Activated CD4-positive, alpha-beta T cell treated with anti-CD3 and anti-CD28 coated beads, Interleukin-2, amount 50 U/mL, for 24 hours (primary cell): ENCODE measurements around the gene TMEM92.
A peak's percentile ranks its signal among the peaks of the same experiment; 100 is the strongest.
"Not testable (repeated sequence)": the region's sequence is repeated elsewhere in the genome, so short reads cannot be mapped to it uniquely, and the experiment has no call there.

ENCODE experiments used
- DNase-seq, 2 donors: peaks; one replicate each; pipeline ENCODE4 v3.0.0-alpha.2; 2020; ENCODE audit warnings: low read depth in 1 of 2, low spot score in 1 of 2

The TMEM92 gene

GRCh38 chr17:50273654-50274040 lies 619 bp upstream of the TMEM92 start:
- no peak for DNase-seq

DNA sequence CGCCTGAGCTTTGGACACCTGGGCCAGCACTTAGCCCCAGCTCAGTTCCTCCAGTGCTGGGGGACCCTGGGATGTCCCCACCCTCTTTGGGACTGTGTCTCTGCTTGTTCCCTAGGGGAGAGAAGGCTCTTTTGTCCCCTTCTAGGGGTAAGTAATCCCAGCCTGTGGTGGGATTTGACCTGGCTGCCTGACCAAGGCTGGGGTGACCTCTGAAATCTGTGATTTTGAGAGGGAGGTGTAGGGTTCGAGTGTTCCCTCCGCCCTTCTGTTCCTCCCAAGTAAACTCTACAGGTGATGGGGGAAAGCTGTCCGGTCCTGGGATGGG lies 593 bp downstream of the TMEM92 start:
- no peak for DNase-seq

DNA sequence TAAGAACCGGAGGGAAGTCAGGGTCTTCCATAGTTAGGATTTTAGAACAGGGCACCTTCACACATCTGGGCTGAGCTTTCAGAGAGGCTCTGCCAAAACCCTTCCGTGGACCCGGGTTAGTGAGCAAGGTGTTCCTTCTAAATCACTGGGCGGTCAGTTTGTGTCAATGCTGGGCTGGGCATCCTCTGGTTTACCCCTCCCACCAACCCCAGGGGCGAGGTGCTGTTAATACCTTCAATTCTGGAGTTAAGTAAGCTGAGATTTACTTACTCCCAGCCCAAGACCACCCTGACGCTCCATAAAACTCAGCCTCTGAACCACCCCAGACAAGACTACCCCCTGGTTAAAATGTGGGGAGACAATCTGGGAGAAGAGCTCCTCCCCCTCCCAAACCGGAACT lies 1.0 kb downstream of the TMEM92 start:
- DNase-seq = no peak

DNA sequence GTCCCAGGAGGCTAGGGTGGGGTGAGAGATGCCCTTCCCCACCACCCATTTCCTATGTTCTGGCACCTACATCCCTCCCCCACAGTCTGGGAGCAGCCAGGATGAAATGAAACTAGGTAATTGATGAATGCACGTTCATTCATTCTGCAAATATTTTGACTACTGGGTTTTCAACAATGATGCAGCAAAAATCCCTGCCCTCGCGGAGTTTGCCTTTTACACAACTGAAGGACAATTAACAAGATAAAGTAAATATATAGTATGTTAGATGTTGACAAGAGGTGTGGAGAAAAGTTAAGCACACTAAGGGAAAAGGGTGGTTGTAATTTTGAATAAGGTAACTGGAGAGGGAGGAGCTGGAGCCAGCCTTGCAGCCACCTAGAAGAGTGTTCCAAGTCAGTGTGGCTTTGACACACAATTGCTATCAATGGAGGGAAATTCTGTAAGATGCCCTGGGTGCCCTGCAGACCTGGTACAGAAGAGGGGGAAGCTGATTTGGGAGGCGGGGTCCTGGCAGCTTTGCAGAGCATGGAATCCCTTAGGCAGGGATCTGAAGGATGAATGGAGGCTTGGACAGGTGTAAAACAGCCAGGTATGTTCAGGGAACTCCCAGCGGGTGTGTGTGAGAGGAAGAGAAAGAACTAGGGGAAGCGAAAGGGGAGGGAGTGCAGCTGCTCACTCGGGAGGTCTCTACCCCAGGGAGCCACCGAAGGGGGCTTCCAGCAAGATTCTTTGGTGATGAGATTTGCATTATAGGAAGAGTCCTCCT lies 2.5 kb downstream of the TMEM92 start:
- DNase-seq = no peak

DNA sequence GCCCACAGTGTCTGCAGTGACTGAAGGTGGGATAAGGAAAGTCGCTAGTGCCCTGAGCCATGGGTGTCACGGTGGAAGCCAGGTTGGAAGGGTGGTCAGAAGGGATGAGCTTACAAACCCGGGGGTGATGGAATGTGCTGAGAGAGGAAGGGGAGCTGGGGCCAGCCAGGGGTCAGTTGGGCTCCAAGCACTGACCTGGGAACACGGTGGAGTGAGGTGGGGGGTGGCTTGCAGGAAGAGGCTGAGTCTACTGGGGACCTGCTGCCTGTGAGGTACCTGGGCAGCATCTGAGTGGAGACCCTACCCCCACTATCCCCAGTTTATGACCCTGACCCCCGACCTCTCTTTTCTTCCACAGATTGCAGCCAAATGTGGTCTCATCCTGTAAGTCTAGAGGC lies 3.1 kb downstream of the TMEM92 start:
- no peak for DNase-seq

GRCh38 chr17:50278526-50279180 lies 4.4 kb downstream of the TMEM92 start:
- DNase-seq = no peak

GRCh38 chr17:50279181-50279526 lies 4.9 kb downstream of the TMEM92 start:
- no peak for DNase-seq

DNA sequence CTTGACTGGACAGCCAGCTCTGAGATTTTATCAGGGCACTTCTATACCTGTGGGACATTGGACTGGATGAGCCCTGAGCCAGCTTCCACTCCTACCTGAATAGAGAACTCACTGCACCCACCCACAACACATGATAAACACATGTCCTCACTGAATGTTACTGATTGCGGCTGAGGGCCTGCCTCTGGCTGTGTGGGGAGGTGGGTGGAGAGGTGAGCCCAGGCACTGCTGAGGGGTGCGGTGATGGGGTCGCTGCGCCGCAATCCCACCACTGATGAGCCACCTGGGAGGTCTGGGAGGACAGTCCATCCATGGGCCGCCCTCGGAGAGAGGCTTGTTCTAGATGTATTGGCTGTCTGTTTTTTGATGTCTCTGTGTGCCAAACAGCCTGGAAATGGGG lies 5.4 kb downstream of the TMEM92 start:
- DNase-seq = no peak

GRCh38 chr17:50280068-50280467 lies 5.8 kb downstream of the TMEM92 start:
- DNase-seq = no peak

- no peak for DNase-seq
Measured at GRCh38 chr17:50280801-50281441, 6.7 kb downstream of the TMEM92 start.

GRCh38 chr17:50281739-50282401 lies 7.6 kb downstream of the TMEM92 start:
- no peak for DNase-seq

GRCh38 chr17:50283246-50283645 lies 9.0 kb downstream of the TMEM92 start:
- peak in 1 of 2 donors; percentile 7 for DNase-seq

GRCh38 chr17:50283714-50284113 lies 9.4 kb downstream of the TMEM92 start:
- DNase-seq = no peak

GRCh38 chr17:50285941-50286340 lies 11.7 kb downstream of the TMEM92 start:
- DNase-seq = no peak

GRCh38 chr17:50287302-50287701 lies 13.0 kb downstream of the TMEM92 start:
- DNase-seq = not testable (repeated sequence)

- no peak for DNase-seq
Measured at GRCh38 chr17:50288306-50288705, 14.0 kb downstream of the TMEM92 start.

DNA sequence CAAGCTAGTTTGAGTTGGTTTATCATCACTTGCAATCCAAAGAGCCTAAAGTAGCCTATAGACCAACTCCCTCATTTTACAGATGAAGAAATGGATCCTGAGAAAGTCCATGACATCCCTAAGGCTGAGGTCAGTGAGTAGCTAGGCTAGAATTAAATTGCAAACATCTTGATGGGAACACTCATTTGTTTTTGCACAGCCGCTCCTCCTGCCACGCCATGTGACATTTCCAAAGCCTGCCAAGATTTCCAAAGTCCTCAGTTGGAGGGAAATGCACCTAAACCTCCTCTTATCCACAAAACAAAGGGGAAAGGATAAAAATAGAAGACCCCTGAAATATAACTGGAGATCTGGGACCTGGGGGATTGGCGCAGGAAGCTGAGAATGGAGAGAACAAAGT lies 15.0 kb downstream of the TMEM92 start:
- DNase-seq = no peak

DNA sequence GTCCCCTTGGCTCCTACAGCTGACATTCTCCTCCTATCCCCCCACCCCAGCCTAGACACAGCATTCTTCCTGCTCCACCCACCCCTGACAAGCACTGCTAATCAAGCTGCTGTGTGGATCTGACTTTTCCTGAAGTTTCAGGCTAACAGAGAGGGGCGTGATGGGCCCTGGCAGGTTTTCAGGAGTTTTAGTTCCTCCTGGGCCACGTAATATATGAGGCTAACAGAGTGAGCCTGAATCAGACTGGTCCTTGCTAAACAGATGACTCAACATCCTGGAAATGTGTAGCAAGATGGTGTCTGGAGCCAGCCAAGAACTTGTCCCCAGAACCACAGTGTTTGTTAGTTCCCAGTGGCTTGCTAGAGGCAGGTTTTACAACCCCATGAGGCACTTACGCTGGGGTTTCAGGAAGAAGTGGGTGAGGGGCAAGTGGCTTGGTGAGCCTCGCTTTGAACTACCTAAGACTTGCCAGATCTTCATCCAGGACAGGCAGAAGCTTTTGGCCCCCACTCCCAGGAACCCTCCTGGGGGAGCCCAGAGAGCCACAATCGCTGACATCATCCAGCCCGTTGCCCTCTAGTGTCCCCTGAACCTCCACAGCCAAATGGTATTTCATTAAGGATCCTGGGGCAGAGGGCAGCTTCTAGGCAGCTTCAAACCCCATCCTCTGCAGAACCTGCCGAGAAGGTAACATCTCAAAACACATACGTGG lies 15.9 kb downstream of the TMEM92 start:
- no peak for DNase-seq

GRCh38 chr17:50290933-50291332 lies 16.7 kb downstream of the TMEM92 start:
- no peak for DNase-seq

GRCh38 chr17:50292465-50292864 lies 18.2 kb downstream of the TMEM92 start:
- DNase-seq = no peak

GRCh38 chr17:50295021-50295420 lies 20.8 kb downstream of the TMEM92 start:
- DNase-seq = no peak
